Stromal cell of bone marrow (primary cell): ENCODE data around the gene FBXL2.
A peak's percentile ranks its signal among the peaks of the same experiment; 100 is the strongest.

ENCODE experiments used
- DNase-seq: peaks from one replicate; pipeline ENCODE4 v3.0.0-alpha.2; 2012; ENCODE audit warnings: low read depth

The FBXL2 gene

GRCh38 chr3:33277193-33277882 is at the start of gene FBXL2:
Gene FBXL2 (plus strand): TSS chr3:33277442. CDS start chr3:33277513, 71 bp downstream.
- peak; percentile 39 for DNase-seq

- DNase-seq, result no peak
These were observed 48.2 kb upstream of the FBXL2 start for GRCh38 chr3:33229066-33229465.

- DNase-seq, result no peak
These were observed 47.3 kb upstream of the FBXL2 start for GRCh38 chr3:33229947-33230346.

GRCh38 chr3:33231756-33232465 is 45.3 kb upstream of the FBXL2 start:
- no peak for DNase-seq

DNA sequence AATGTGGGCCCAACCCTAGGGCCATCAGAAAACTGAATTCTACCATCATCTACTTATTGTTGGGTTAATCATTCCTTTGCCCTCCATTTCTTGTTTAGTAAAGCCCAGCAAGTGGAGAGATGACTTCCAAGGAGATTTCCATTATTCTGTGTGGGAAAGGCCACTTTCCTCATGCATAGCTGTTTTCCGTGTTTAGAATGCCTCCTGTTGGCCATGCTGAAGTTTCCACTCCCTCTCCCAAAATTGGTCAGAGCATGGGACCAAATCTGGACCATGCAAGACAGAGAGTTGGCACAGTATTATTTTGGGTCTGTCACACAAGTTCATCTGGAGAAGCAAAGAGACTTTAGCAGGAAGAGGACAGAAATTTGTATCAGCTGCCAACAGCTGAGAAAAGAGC is 43.4 kb upstream of the FBXL2 start:
- no peak for DNase-seq

GRCh38 chr3:33236005-33236404 is 41.2 kb upstream of the FBXL2 start:
- no peak for DNase-seq

- DNase-seq, result no peak
These were observed 39.8 kb upstream of the FBXL2 start for GRCh38 chr3:33237439-33237838.

- DNase-seq, result no peak
These were observed 38.3 kb upstream of the FBXL2 start for GRCh38 chr3:33238923-33239322.

DNA sequence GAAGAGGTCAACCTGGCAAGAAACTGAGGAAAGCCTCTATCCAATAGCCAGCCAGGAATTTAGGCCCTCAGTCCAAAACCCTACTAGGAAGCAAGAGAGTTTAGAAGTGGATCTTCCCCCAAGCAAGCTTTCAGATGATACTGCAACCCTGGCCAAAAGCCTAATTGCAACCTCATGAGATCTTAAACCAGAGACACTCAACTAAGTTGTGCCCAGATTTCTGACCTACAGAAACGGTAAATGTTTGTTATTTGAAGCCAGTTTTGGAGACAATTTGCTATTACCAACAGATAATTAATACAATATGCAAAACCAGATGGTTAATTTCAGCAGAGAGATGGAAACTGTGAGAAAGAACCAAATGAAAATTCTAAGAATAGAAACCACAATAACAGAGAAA is 37.0 kb upstream of the FBXL2 start:
- no peak for DNase-seq

DNA sequence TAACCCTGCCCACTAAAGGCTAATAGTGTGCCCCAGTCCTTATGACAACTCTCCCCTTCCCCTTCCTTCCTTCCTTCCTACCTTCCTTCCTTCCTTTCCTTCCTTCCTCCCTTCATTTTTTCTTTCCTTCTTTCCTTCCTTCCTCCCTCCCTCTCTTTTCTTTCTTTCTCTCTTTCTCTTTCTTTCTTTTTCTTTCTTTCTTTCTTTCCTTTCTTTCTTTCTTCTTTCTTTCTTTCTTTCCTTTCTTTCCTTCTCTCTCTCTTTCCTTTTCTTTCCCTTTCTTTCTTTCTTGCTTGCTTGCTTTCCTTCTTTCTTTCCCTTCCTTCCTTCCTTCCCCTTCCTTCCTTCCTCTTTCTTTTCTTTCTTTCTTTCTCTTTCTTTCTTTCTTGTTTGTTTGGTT is 30.5 kb upstream of the FBXL2 start:
- DNase-seq, result no peak

GRCh38 chr3:33250712-33251111 is 26.5 kb upstream of the FBXL2 start:
- DNase-seq, result no peak

GRCh38 chr3:33256249-33256648 is 21.0 kb upstream of the FBXL2 start:
- no peak for DNase-seq

- no peak for DNase-seq
These were observed 17.1 kb upstream of the FBXL2 start for GRCh38 chr3:33260104-33260503.

DNA sequence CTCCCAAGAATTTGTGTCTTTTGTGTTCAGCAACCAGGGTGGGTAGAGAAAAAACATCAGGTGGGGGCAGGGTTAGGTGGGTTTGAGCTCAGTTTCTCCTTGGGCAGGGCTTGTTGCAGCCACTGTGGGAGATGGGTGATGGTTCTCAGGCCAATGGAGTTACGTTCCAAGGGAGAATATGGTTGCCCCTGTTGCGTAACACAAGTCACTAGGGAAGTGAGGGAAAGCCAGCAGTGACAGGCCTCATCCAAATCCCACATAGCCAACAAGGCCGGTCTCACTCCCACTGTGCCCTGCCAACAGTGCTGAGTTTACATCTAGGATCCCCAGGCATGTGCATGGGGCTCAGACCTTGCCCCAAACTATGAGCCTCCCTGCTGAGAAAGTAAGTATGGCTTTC is 7.9 kb upstream of the FBXL2 start:
- DNase-seq, result no peak

- DNase-seq, result no peak
These were observed 5.9 kb upstream of the FBXL2 start for GRCh38 chr3:33271324-33271723.

DNA sequence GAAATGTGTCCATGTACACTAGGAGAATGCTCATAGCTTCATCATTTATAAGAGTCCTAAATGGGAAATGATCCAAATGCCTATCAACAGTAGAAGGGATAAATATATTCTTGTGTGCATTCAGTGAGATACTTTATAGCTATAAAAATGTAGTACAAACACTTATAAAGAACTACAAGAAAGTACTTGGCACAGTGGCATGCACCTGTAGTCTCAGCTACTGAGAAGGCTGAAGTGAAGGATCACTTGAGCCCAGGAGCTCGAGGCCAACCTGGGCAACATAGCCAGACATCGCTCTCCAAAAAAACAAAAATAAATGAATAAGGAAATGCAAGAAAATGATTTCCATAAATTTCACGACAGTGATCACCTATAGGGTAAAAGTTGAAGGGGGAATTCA is 3.6 kb upstream of the FBXL2 start:
- DNase-seq, result no peak

DNA sequence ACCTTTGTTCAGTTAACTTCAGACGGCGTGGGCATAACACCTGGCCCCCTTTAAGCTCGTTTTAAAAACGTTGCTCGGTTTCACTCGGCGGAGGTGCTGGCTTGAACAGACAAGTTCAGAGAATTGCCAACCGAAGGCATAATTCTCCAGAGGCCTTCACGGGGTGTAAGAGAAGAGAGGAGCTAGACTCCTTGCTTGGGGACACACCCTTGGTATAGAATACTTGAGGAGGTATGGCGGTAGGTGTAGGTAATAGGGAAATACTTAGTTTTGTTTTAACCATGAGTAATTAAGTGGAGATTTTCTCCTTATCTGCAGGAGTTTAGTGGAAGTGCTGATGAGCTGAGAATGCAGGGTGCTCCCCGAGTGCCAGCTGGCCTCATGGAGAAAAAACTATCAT is 921 bp downstream of the FBXL2 start:
- peak; percentile 2 for DNase-seq

- DNase-seq, result no peak
These were observed 10.5 kb downstream of the FBXL2 start for GRCh38 chr3:33287672-33288282.

GRCh38 chr3:33299395-33300081 is 22.3 kb downstream of the FBXL2 start:
- DNase-seq, result peak; percentile 84

GRCh38 chr3:33312361-33312760 is 35.1 kb downstream of the FBXL2 start:
- no peak for DNase-seq

DNA sequence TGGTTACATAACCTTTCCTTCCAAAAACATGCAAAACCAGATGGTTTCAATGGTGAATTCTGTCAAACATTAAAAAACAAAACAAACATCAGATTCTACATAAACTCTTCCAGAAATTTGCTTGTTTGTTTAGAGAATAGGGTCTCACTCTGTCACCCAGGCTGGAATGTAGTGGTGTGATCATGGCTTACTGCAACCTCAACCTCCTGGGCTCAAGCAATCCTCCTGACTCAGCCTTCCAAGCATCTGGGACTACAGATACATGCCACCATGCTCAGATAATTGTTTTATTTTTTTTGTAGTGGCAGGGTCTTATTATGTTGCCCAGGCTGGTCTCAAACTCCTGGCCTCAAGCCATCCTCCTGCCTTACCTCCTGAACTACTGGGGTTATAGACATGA is 36.1 kb downstream of the FBXL2 start:
- no peak for DNase-seq

- no peak for DNase-seq
These were observed 37.8 kb downstream of the FBXL2 start for GRCh38 chr3:33314993-33315392.

- peak; percentile 15 for DNase-seq
These were observed 38.6 kb downstream of the FBXL2 start for GRCh38 chr3:33315826-33316225.
